Progenitor cell of endocrine pancreas (in vitro differentiated cells): ENCODE measurements around the gene ALDH1A1. TPM values are rescaled to one million over a fixed set of nuclear protein-coding genes. Genes with fewer than 3 reads are reported as not detected.

Experiments used
- DNase-seq: peaks from one replicate; pipeline ENCODE4 v3.0.0; 2021; ENCODE audit warnings: low spot score; ENCODE audit not compliant: unreplicated experiment
- H3K27ac Mint-ChIP-seq: 2 replicates; pipeline ENCODE4 v1.8.0; 2021; ENCODE audit warnings: mild to moderate bottlenecking, moderate library complexity, mixed read lengths
- H3K27me3 Mint-ChIP-seq: 2 replicates; pipeline ENCODE4 v1.8.0; 2021; ENCODE audit warnings: mixed read lengths
- H3K36me3 Mint-ChIP-seq: 2 replicates; pipeline ENCODE4 v1.8.0; 2022; ENCODE audit warnings: mixed read lengths; ENCODE audit not compliant: insufficient read depth
- H3K4me1 Mint-ChIP-seq: 2 replicates; pipeline ENCODE4 v1.8.0; 2021; ENCODE audit warnings: low read depth, mixed read lengths
- H3K4me3 Mint-ChIP-seq: 2 replicates; pipeline ENCODE4 v1.8.0; 2021; ENCODE audit warnings: low read depth, mild to moderate bottlenecking, moderate library complexity, mixed read lengths
- H3K9me3 Mint-ChIP-seq: 2 replicates; pipeline ENCODE4 v1.8.0; 2021; ENCODE audit warnings: low read depth, mixed read lengths
- total RNA-seq: library from RNA; stranded (reverse); gene quantifications from 2 replicates; pipeline ENCODE4 v1.2.1, GENCODE V29; 2021
- TF ChIP-seq, protein P1 (sequence below): fragments of 200-600 bp; sonication (generic); IDR thresholded peaks from one replicate; pipeline ENCODE4 v1.5.0; 2021; ENCODE audit warnings: antibody characterized with exemption, mild to moderate bottlenecking; ENCODE audit not compliant: unreplicated experiment

Gene ALDH1A1
- total RNA-seq, 1 donor from 2014 or later: 188 TPM

DNA sequence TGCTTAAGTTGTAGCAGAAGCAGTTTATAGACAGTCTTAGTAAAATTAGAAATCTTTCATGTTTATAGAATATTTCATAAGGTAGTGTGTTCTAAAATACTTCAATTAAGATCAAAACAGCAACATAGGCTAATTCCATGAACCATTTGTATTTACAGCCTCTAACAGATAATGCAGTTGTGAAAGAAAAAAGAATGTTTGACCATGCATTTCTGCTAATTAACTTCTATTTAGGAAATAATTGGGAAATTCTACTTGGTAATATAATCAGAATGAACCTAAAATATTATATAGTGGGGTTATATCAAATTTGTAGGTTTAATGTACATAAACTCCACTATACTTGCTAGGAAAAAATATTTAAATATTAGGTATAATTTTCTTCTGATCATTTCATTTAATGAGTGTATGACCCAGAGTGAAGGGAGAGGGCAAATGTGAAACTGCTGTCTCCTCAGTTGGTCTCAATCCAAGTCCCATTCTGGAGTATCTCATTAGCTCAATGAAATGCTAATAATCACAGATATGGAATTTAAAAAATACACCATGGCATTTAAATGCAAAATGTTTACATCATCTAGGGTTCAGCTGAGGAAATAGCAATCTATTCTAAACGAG is 34.9 kb downstream of the ALDH1A1 start:
- TF ChIP-seq, protein P1, sequence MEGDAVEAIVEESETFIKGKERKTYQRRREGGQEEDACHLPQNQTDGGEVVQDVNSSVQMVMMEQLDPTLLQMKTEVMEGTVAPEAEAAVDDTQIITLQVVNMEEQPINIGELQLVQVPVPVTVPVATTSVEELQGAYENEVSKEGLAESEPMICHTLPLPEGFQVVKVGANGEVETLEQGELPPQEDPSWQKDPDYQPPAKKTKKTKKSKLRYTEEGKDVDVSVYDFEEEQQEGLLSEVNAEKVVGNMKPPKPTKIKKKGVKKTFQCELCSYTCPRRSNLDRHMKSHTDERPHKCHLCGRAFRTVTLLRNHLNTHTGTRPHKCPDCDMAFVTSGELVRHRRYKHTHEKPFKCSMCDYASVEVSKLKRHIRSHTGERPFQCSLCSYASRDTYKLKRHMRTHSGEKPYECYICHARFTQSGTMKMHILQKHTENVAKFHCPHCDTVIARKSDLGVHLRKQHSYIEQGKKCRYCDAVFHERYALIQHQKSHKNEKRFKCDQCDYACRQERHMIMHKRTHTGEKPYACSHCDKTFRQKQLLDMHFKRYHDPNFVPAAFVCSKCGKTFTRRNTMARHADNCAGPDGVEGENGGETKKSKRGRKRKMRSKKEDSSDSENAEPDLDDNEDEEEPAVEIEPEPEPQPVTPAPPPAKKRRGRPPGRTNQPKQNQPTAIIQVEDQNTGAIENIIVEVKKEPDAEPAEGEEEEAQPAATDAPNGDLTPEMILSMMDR: no peak
- no peaks in the 10 kb centered on the region for H3K27me3 Mint-ChIP-seq
- DNase-seq: no peak
- no peak overlapping the region for H3K4me3 Mint-ChIP-seq
- H3K27ac Mint-ChIP-seq: no peak overlapping the region
- no peaks in the 10 kb centered on the region for H3K9me3 Mint-ChIP-seq
- H3K4me1 Mint-ChIP-seq: no peaks in the 10 kb centered on the region
- peaks cover 21% of the 10 kb centered on the region for H3K36me3 Mint-ChIP-seq

DNA sequence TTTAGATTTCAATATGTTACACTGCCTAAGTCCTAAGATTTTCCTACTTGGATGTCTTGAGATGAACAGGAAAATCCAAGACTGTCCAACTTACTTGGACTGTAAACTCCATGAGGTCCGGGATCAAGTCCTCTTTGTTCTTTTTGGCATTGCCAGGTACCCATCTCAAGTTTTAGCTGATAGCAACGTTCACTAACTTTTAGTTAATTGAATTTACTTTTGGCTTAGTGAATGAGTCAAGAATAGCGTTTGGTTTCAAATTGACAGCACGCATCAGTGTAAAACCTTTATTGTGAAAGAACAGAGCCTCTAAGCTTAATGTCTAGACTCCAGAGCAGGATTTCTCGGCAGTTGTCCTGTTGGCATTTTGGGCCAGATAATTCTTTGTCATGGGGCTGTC is 37.2 kb downstream of the ALDH1A1 start:
- no peak overlapping the region for H3K4me3 Mint-ChIP-seq
- peaks cover 10% of the 10 kb centered on the region for H3K4me1 Mint-ChIP-seq
- peaks cover 18% of the 10 kb centered on the region for H3K36me3 Mint-ChIP-seq
- TF ChIP-seq, protein P1: no peak
- H3K9me3 Mint-ChIP-seq: no peaks in the 10 kb centered on the region
- DNase-seq: no peak
- no peak overlapping the region for H3K27ac Mint-ChIP-seq
- no peaks in the 10 kb centered on the region for H3K27me3 Mint-ChIP-seq

DNA sequence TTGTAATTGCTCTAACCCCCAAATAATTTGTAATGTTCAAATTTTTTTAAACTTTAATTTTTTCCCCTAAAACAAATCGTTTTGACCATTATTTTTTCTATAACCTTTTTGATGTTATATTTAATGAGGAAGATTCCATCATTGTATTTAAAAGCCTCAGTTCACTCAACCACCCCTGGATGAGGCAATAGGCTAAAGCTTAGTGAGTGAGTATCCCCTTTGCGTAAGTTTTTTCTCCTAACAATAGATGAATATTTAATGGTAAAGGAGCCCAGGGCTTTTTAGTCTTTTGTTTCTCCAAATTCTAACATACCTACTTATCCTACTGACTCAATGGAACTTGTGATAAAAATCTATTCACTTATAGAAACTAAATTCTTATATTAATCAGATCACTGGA is 38.1 kb downstream of the ALDH1A1 start:
- H3K27me3 Mint-ChIP-seq: no peaks in the 10 kb centered on the region

DNA sequence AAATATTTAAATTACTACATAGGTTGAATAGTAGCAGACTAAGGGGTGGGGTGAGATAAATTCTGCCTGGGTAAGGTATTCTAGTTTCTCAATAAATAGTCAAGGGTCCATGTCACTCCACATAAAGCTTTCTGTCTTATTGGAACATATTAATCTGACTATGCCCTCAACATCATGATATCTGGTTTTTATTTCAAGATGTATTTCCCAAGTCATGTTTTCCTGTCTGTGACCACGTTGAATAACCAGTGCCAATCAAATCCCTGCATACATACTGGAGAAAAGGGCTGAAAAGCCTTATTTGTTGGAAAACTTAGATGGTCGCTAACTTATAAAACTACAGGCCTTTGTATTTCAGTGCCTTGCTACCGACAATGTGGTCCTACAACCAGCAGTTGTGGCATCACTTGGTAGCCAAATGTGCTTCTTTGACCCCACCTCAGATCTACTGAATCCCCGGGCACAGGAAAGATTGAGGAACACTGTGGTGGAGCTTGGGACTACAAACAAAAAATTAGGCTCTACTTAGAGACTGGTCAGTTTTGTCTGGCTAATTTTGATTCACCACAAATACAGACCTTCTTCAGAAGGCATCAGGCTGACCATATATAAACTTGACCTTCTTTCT is 39.4 kb downstream of the ALDH1A1 start:
- Mint-ChIP-seq H3K4me1 (peaks cover 15% of the 10 kb centered on the region), H3K27me3 (no peaks in the 10 kb centered on the region)
- TF ChIP-seq, protein P1: no peak

More for the DNA sequence above, 38.1 kb downstream of the ALDH1A1 start:
- no peak for DNase-seq
- no peak overlapping the region for H3K4me3 Mint-ChIP-seq
- H3K9me3 Mint-ChIP-seq: no peaks in the 10 kb centered on the region
- H3K36me3 Mint-ChIP-seq: peaks cover 18% of the 10 kb centered on the region
- H3K4me1 Mint-ChIP-seq: peaks cover 15% of the 10 kb centered on the region
- TF ChIP-seq, protein P1: no peak
- no peak overlapping the region for H3K27ac Mint-ChIP-seq

DNA sequence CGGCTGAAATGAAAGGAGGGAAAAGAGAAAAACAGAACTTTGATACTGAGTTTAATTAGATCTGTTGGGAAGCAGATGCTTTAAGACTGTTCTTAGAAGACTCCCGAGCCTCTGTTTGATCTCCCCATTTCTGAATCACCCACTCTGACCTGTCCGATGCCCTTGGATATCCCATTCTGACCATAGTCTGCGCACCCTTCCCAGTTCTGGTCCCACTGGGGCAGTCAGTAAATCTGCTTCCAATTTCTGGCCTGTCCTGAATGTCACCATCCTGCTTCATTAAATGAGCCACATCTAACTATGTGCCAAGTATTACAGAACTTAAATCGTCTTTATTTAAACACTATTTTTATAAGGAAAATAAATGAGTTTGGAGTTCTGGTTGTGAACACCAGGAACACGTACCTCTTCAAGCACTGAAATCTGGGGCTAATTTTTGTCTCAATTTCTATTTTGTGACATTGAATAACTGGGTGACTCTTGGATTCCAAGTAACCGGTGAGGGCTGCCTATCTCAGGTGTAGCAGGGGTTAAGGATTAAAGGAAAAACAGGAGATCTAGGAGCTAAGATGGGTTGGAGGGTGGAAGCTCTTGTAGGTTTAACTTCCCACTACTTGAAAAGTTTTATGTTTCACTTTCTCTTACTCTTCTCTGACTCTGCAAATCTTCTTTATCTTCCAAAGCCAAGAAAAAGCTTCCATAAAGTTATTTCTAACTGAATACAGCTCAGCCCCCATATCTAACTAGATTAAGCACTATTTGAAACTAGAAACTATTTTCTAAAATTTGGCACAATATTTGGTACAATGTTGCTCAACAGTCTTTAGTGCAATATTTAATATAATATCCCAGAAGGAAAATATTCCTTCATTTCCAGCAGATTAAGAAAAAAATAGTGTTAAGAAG is 40.1 kb downstream of the ALDH1A1 start:
- DNase-seq: no peak
- peaks cover 15% of the 10 kb centered on the region for H3K4me1 Mint-ChIP-seq
- H3K4me3 Mint-ChIP-seq: no peak overlapping the region
- TF ChIP-seq, protein P1: no peak
- no peak overlapping the region for H3K27ac Mint-ChIP-seq
- H3K36me3 Mint-ChIP-seq: peaks cover 20% of the 10 kb centered on the region
- no peaks in the 10 kb centered on the region for H3K27me3 Mint-ChIP-seq
- no peaks in the 10 kb centered on the region for H3K9me3 Mint-ChIP-seq

More for the DNA sequence above, 39.4 kb downstream of the ALDH1A1 start:
- DNase-seq: no peak
- H3K9me3 Mint-ChIP-seq: no peaks in the 10 kb centered on the region
- H3K27ac Mint-ChIP-seq: no peak overlapping the region
- H3K4me3 Mint-ChIP-seq: no peak overlapping the region
- H3K36me3 Mint-ChIP-seq: peaks cover 18% of the 10 kb centered on the region
